Measurements from ENCODE around the gene GMPR2. TPM values are rescaled to one million over a fixed set of nuclear protein-coding genes. Genes with fewer than 3 reads are reported as not detected.
A peak's percentile ranks its signal among the peaks of the same experiment; 100 is the strongest.
"Not testable (repeated sequence)": the region's sequence is repeated elsewhere in the genome, so short reads cannot be mapped to it uniquely, and the experiment has no call there.

The GMPR2 gene
- polyA plus RNA-seq, 3 donors, result 84.4 to 84.7 (median 84.5) TPM

DNA sequence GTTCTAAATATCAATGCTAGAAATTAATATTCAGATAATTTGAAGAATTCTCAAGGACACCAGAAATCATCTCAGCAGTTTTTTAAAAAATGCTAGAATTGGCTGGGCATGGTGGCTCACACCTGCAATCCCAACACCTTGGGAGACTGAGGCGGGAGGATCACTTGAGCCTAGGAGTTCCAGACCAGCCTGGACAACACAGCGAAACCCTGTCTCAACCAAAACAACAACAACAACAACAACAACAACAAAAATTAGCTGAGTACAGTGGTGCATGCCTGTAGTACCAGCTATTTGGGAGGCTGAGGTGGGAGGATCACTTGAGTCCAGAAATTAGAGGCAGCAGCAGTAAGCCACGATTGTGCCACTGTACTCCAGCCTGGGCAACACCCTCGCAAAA, 13.6 kb upstream of the GMPR2 start:
- Mint-ChIP-seq H3K27me3 (ENCODE audit: low read depth in 3 of 3) (peaks cover 0 to 2% (median 1%) of the 10 kb centered on the region in 3 donors), H3K36me3 (peaks cover 16 to 21% of the 10 kb centered on the region in 2 donors), H3K9me3 (no peaks in the 10 kb centered on the region), H3K27ac (peak overlapping the region in 1 of 7 donors; percentile 13), H3K4me1 (peaks cover 16% of the 10 kb centered on the region), H3K4me3 (no peak overlapping the region)
- Histone ChIP-seq H3K79me2 (ENCODE audit: insufficient read depth, low read length) (peaks cover 53% of the 10 kb centered on the region), H3K4me1 (ENCODE audit: control insufficient read depth in 1 of 2, insufficient read depth in 2 of 2, low read length in 2 of 2) (peaks cover 19 to 21% of the 10 kb centered on the region in 2 donors), H2AFZ (ENCODE audit: insufficient read depth, low read depth, low read length, poor library complexity, severe bottlenecking) (no peak overlapping the region), H3K9ac (ENCODE audit: insufficient read depth, low read length, poor library complexity, severe bottlenecking) (no peak overlapping the region), H3K27me3 (ENCODE audit: control insufficient read depth in 2 of 2, insufficient read depth in 2 of 2, low read length in 2 of 2) (no peaks in the 10 kb centered on the region), H3K4me2 (replicated peaks; ENCODE audit: extremely low read depth, low read length, poor library complexity, severe bottlenecking) (no peak overlapping the region), H3K9me3 (replicated peaks in 1 of 2; ENCODE audit: control insufficient read depth in 1 of 2, insufficient read depth in 1 of 2, low read length in 2 of 2) (no peaks in the 10 kb centered on the region), H3K4me3 (replicated peaks in 1 of 3; ENCODE audit: low read depth in 2 of 3, low read length in 3 of 3) (no peak overlapping the region), H3K27ac (ENCODE audit: low read depth in 1 of 2, low read length in 2 of 2) (no peak overlapping the region), H3K36me3 (replicated peaks in 1 of 2; ENCODE audit: control insufficient read depth in 1 of 2, insufficient read depth in 2 of 2, low read length in 2 of 2) (peaks cover 5 to 14% of the 10 kb centered on the region in 2 donors), H4K20me1 (ENCODE audit: insufficient read depth, low read length) (peaks cover under 1% of the 10 kb centered on the region)
- WGBS (ENCODE audit: insufficient coverage), result no CpG with 5 or more reads among the region's 4 CpGs
- TF ChIP-seq CTCF (IDR thresholded peaks at IDR 0.05), result no peak
- DNase-seq, result no peak
- intact Hi-C loops (cut with micrococcal nuclease), result loop anchor here in 1 of 2 donors (10.0 kb wide), 1 partner anchor 86 kb away; the partner anchor contains the start of gene CIDEB

- Mint-ChIP-seq H3K36me3 (peaks cover 14 to 18% of the 10 kb centered on the region in 2 donors), H3K27ac (no peak overlapping the region), H3K4me3 (no peak overlapping the region), H3K4me1 (peaks cover 12% of the 10 kb centered on the region), H3K27me3 (ENCODE audit: low read depth in 3 of 3) (peaks cover 0 to 2% (median 1%) of the 10 kb centered on the region in 3 donors), H3K9me3 (no peaks in the 10 kb centered on the region)
- Histone ChIP-seq H3K4me2 (replicated peaks; ENCODE audit: extremely low read depth, low read length, poor library complexity, severe bottlenecking) (no peak overlapping the region), H3K27ac (ENCODE audit: low read depth in 1 of 2, low read length in 2 of 2) (no peak overlapping the region), H2AFZ (ENCODE audit: insufficient read depth, low read depth, low read length, poor library complexity, severe bottlenecking) (no peak overlapping the region), H3K9me3 (replicated peaks in 1 of 2; ENCODE audit: control insufficient read depth in 1 of 2, insufficient read depth in 1 of 2, low read length in 2 of 2) (no peaks in the 10 kb centered on the region), H3K9ac (ENCODE audit: insufficient read depth, low read length, poor library complexity, severe bottlenecking) (no peak overlapping the region), H3K27me3 (ENCODE audit: control insufficient read depth in 2 of 2, insufficient read depth in 2 of 2, low read length in 2 of 2) (no peaks in the 10 kb centered on the region), H3K36me3 (replicated peaks in 1 of 2; ENCODE audit: control insufficient read depth in 1 of 2, insufficient read depth in 2 of 2, low read length in 2 of 2) (peaks cover 5 to 18% of the 10 kb centered on the region in 2 donors), H3K4me1 (ENCODE audit: control insufficient read depth in 1 of 2, insufficient read depth in 2 of 2, low read length in 2 of 2) (peaks cover 15 to 17% of the 10 kb centered on the region in 2 donors), H3K79me2 (ENCODE audit: insufficient read depth, low read length) (peaks cover 53% of the 10 kb centered on the region), H3K4me3 (replicated peaks in 1 of 3; ENCODE audit: low read depth in 2 of 3, low read length in 3 of 3) (no peak overlapping the region), H4K20me1 (ENCODE audit: insufficient read depth, low read length) (peaks cover 5% of the 10 kb centered on the region)
- WGBS (ENCODE audit: insufficient coverage), result no CpG with 5 or more reads among the region's 3 CpGs
- intact Hi-C loops (cut with micrococcal nuclease), result loop anchor here in 1 of 2 donors (10.0 kb wide), 1 partner anchor 85 kb away; the partner anchor contains the start of gene CIDEB
- DNase-seq, result no peak
- no peak for TF ChIP-seq CTCF (IDR thresholded peaks at IDR 0.05)
These were observed 13.2 kb upstream of the GMPR2 start for GRCh38 chr14:24219521-24219920.

- H3K4me2 ChIP-seq (replicated peaks; ENCODE audit: extremely low read depth, low read length, poor library complexity, severe bottlenecking); H2AFZ ChIP-seq (ENCODE audit: insufficient read depth, low read depth, low read length, poor library complexity, severe bottlenecking); H3K4me1 Mint-ChIP-seq; H4K20me1 ChIP-seq (ENCODE audit: insufficient read depth, low read length); H3K9me3 Mint-ChIP-seq; H3K9ac ChIP-seq (ENCODE audit: insufficient read depth, low read length, poor library complexity, severe bottlenecking); H3K9me3 ChIP-seq (replicated peaks in 1 of 2; ENCODE audit: control insufficient read depth in 1 of 2, insufficient read depth in 1 of 2, low read length in 2 of 2); H3K27me3 ChIP-seq (ENCODE audit: control insufficient read depth in 2 of 2, insufficient read depth in 2 of 2, low read length in 2 of 2); H3K4me3 ChIP-seq (replicated peaks in 1 of 3; ENCODE audit: low read depth in 2 of 3, low read length in 3 of 3); H3K4me1 ChIP-seq (ENCODE audit: control insufficient read depth in 1 of 2, insufficient read depth in 2 of 2, low read length in 2 of 2); H3K4me3 Mint-ChIP-seq; intact Hi-C loops (cut with micrococcal nuclease); H3K27ac Mint-ChIP-seq; DNase-seq; H3K27ac ChIP-seq (ENCODE audit: low read depth in 1 of 2, low read length in 2 of 2); H3K27me3 Mint-ChIP-seq (ENCODE audit: low read depth in 3 of 3): not testable (repeated sequence)
- Histone ChIP-seq H3K79me2 (ENCODE audit: insufficient read depth, low read length) (peaks cover 80% of the 10 kb centered on the region), H3K36me3 (replicated peaks in 1 of 2; ENCODE audit: control insufficient read depth in 1 of 2, insufficient read depth in 2 of 2, low read length in 2 of 2) (peaks cover 9 to 31% of the 10 kb centered on the region in 2 donors)
- H3K36me3 Mint-ChIP-seq, result peaks cover 12 to 27% of the 10 kb centered on the region in 2 donors
- 88% methylated on average over 3 of the region's 4 CpGs for WGBS (ENCODE audit: insufficient coverage)
These were observed 9.7 kb upstream of the GMPR2 start for GRCh38 chr14:24222987-24223386.

All from CD14-positive monocyte (primary cell).